Measurements from ENCODE around the gene AGPAT1. TPM values are rescaled to one million over a fixed set of nuclear protein-coding genes. Genes with fewer than 3 reads are reported as not detected.

AGPAT1 gene
- total and polyA plus RNA-seq, 2 of the 8 experiments (the other 6 are each of a cell fraction or from before 2014, with no cell fraction given), result 96.0 to 222 TPM

DNA sequence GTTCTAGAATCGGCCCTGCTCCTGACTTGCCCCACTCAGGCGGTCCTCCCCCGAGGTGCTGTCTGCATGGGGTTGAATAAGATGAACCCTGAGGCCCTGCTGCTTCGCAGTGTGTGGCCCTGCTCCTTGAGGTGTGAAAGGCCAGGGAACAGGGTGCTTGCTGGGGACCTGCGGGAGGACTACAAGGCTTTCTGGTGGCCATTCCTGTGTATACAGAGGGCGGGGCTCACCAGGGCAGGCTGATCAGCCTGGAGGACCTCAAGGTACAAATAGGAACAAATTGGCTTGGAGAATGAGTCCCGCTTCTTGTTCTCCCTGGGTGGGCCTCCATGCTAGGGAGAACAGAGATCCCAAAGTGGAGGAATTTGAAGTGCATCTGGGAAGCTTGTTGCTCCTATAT is 42.3 kb upstream of the AGPAT1 start (continued):
- TF ChIP-seq, protein P1, sequence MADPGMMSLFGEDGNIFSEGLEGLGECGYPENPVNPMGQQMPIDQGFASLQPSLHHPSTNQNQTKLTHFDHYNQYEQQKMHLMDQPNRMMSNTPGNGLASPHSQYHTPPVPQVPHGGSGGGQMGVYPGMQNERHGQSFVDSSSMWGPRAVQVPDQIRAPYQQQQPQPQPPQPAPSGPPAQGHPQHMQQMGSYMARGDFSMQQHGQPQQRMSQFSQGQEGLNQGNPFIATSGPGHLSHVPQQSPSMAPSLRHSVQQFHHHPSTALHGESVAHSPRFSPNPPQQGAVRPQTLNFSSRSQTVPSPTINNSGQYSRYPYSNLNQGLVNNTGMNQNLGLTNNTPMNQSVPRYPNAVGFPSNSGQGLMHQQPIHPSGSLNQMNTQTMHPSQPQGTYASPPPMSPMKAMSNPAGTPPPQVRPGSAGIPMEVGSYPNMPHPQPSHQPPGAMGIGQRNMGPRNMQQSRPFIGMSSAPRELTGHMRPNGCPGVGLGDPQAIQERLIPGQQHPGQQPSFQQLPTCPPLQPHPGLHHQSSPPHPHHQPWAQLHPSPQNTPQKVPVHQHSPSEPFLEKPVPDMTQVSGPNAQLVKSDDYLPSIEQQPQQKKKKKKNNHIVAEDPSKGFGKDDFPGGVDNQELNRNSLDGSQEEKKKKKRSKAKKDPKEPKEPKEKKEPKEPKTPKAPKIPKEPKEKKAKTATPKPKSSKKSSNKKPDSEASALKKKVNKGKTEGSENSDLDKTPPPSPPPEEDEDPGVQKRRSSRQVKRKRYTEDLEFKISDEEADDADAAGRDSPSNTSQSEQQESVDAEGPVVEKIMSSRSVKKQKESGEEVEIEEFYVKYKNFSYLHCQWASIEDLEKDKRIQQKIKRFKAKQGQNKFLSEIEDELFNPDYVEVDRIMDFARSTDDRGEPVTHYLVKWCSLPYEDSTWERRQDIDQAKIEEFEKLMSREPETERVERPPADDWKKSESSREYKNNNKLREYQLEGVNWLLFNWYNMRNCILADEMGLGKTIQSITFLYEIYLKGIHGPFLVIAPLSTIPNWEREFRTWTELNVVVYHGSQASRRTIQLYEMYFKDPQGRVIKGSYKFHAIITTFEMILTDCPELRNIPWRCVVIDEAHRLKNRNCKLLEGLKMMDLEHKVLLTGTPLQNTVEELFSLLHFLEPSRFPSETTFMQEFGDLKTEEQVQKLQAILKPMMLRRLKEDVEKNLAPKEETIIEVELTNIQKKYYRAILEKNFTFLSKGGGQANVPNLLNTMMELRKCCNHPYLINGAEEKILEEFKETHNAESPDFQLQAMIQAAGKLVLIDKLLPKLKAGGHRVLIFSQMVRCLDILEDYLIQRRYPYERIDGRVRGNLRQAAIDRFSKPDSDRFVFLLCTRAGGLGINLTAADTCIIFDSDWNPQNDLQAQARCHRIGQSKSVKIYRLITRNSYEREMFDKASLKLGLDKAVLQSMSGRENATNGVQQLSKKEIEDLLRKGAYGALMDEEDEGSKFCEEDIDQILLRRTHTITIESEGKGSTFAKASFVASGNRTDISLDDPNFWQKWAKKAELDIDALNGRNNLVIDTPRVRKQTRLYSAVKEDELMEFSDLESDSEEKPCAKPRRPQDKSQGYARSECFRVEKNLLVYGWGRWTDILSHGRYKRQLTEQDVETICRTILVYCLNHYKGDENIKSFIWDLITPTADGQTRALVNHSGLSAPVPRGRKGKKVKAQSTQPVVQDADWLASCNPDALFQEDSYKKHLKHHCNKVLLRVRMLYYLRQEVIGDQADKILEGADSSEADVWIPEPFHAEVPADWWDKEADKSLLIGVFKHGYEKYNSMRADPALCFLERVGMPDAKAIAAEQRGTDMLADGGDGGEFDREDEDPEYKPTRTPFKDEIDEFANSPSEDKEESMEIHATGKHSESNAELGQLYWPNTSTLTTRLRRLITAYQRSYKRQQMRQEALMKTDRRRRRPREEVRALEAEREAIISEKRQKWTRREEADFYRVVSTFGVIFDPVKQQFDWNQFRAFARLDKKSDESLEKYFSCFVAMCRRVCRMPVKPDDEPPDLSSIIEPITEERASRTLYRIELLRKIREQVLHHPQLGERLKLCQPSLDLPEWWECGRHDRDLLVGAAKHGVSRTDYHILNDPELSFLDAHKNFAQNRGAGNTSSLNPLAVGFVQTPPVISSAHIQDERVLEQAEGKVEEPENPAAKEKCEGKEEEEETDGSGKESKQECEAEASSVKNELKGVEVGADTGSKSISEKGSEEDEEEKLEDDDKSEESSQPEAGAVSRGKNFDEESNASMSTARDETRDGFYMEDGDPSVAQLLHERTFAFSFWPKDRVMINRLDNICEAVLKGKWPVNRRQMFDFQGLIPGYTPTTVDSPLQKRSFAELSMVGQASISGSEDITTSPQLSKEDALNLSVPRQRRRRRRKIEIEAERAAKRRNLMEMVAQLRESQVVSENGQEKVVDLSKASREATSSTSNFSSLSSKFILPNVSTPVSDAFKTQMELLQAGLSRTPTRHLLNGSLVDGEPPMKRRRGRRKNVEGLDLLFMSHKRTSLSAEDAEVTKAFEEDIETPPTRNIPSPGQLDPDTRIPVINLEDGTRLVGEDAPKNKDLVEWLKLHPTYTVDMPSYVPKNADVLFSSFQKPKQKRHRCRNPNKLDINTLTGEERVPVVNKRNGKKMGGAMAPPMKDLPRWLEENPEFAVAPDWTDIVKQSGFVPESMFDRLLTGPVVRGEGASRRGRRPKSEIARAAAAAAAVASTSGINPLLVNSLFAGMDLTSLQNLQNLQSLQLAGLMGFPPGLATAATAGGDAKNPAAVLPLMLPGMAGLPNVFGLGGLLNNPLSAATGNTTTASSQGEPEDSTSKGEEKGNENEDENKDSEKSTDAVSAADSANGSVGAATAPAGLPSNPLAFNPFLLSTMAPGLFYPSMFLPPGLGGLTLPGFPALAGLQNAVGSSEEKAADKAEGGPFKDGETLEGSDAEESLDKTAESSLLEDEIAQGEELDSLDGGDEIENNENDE (IDR thresholded peaks at IDR 0.05; ENCODE audit: insufficient replicate concordance, low read length), result no peak
- TF ChIP-seq NANOG (IDR thresholded peaks at IDR 0.05; ENCODE audit: insufficient read depth, low read depth, low read length, poor library complexity, severe bottlenecking), result no peak
- TF ChIP-seq HDAC2 (IDR thresholded peaks at IDR 0.05; ENCODE audit: borderline replicate concordance in 1 of 2, low read depth in 2 of 2, low read length in 2 of 2), result no peak
- TF ChIP-seq SP4 (IDR thresholded peaks at IDR 0.05; ENCODE audit: low read length), result no peak
